GM23248 (cell line): ENCODE results near the gene NBPF14. TPM values are rescaled to one million over a fixed set of nuclear protein-coding genes. Genes with fewer than 3 reads are reported as not detected.
A peak's percentile ranks its signal among the peaks of the same experiment; 100 is the strongest.
"Not testable (repeated sequence)": the region's sequence is repeated elsewhere in the genome, so short reads cannot be mapped to it uniquely, and the experiment has no call there.

Experiments used
- DNase-seq: peaks from one replicate; pipeline ENCODE4 v3.0.0-alpha.2; 2015
- H2AFZ ChIP-seq: fragments of 200-600 bp; sonication (generic); 2 replicates; pipeline ENCODE4 v1.6.1; 2016; ENCODE audit warnings: antibody characterized with exemption
- H3F3A ChIP-seq: fragments of 200-600 bp; sonication (generic); 2 replicates; pipeline ENCODE4 v1.6.1; 2016; ENCODE audit warnings: mild to moderate bottlenecking, antibody characterized with exemption, mixed run types; ENCODE audit not compliant: insufficient read depth
- H3K27ac ChIP-seq: fragments of 200-600 bp; sonication (generic); 2 replicates; pipeline ENCODE4 v1.5.1; 2016; ENCODE audit warnings: mild to moderate bottlenecking
- H3K27me3 ChIP-seq: fragments of 200-600 bp; sonication (generic); replicated peaks from 2 replicates; pipeline ENCODE4 v1.6.1; 2016; ENCODE audit warnings: mild to moderate bottlenecking; ENCODE audit not compliant: insufficient read depth
- H3K36me3 ChIP-seq: fragments of 200-600 bp; sonication (generic); 2 replicates; pipeline ENCODE4 v1.6.1; 2016; ENCODE audit warnings: low read depth, mild to moderate bottlenecking
- H3K4me1 ChIP-seq: fragments of 200-600 bp; sonication (generic); 2 replicates; pipeline ENCODE4 v1.6.1; 2016; ENCODE audit warnings: mild to moderate bottlenecking; ENCODE audit not compliant: insufficient read depth
- H3K4me2 ChIP-seq: fragments of 200-600 bp; sonication (generic); one replicate; pipeline ENCODE4 v1.6.1; 2016; ENCODE audit warnings: mild to moderate bottlenecking; ENCODE audit not compliant: unreplicated experiment
- H3K4me3 ChIP-seq: fragments of 200-600 bp; sonication (generic); 2 replicates; pipeline ENCODE4 v1.5.1; 2016; ENCODE audit warnings: mild to moderate bottlenecking
- H3K79me2 ChIP-seq: fragments of 200-600 bp; sonication (generic); 2 replicates; pipeline ENCODE4 v1.6.1; 2016; ENCODE audit warnings: mild to moderate bottlenecking; ENCODE audit not compliant: insufficient read depth
- H3K9ac ChIP-seq: fragments of 200-600 bp; sonication (generic); 2 replicates; pipeline ENCODE4 v1.6.1; 2016; ENCODE audit warnings: mild to moderate bottlenecking
- H3K9me2 ChIP-seq: fragments of 200-600 bp; sonication (generic); 2 replicates; pipeline ENCODE4 v1.6.1; 2016; ENCODE audit warnings: mixed run types, mild to moderate bottlenecking, moderate library complexity; ENCODE audit not compliant: insufficient read depth
- H3K9me3 ChIP-seq: fragments of 200-600 bp; sonication (generic); one replicate; pipeline ENCODE4 v1.6.1; 2017; ENCODE audit warnings: low read depth
- H4K20me1 ChIP-seq: fragments of 200-600 bp; sonication (generic); 2 replicates; pipeline ENCODE4 v1.6.0; 2016; ENCODE audit not compliant: insufficient read depth
- WGBS, 2 experiments: methylation state at CpG; one replicate each; pipeline ENCODE4 v1.1.6; 2015 to 2017; ENCODE audit warnings: low lambda C conversion rate in 2 of 2, low coverage in 1 of 2; ENCODE audit errors: missing lambda C conversion rate in 2 of 2; 5-methylcytosine and 5-hydroxymethylcytosine counted together
- in situ Hi-C: fragments of 300-500 bp; cut with MboI; formaldehyde crosslinking; loops from 2 replicates; pipeline ENCODE4 v1.15.0; 2020
- polyA plus RNA-seq: library from polyadenylated mRNA; unstranded; fragments of >200 nt; fragmentation: Nextera tagmentation; extraction: Ambion mirVana; gene quantifications from 2 replicates; pipeline ENCODE4 v1.2.1, GENCODE V29; 2016
- total RNA-seq: library from RNA; depleted of rRNA; stranded (reverse); fragments of >200 nt; shearing (Covaris generic); gene quantifications from 2 replicates; pipeline ENCODE4 v1.2.3, GENCODE V29; 2014

Gene NBPF14
- total and polyA plus RNA-seq, 2 experiments from 2014 or later = 19.5 to 48.7 TPM

DNA sequence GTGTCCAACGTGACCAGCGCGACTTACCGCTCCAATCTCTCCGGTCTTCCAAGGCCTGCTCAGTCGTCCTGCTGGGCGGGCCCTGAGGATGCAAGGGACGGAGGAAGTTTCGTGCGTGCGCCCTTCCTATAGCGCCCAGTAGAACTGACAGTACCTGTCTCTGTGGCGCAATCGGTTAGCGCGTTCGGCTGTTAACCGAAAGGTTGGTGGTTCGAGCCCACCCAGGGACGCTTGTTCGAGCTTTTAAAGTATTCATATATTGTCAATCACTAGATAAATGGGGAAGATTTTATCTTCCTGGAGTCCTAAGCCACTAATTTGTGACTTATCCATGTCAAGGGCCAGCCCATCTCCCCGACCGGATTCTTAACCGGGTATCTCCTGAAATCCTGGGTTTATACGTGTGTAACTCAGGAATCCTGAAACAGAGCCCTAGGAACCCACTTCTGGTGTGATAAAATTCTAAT lies 66.7 kb downstream of the NBPF14 start:
- H3K9me2 ChIP-seq, H2AFZ ChIP-seq, H3K36me3 ChIP-seq, H3K9me3 ChIP-seq, H3K79me2 ChIP-seq, H3K4me1 ChIP-seq, H3K27me3 ChIP-seq, H4K20me1 ChIP-seq, H3F3A ChIP-seq: not testable (repeated sequence)
- 1 to 2% methylated on average over 12 to 25 of the region's 25 CpGs for WGBS, 2 experiments
- H3K4me3 ChIP-seq = peak overlapping the region; percentile 57
- peak overlapping the region; percentile 13 for H3K27ac ChIP-seq
- peak; percentile 64 for DNase-seq
- peak overlapping the region; percentile 47 for H3K4me2 ChIP-seq
- peak overlapping the region; percentile 9; the same call in 1 of the 2 replicates for H3K9ac ChIP-seq
- in situ Hi-C loops = loop anchor here (25.0 kb wide), 1 partner anchor 167 kb away; no protein-coding TSS in a partner anchor

GRCh38 chr1:148528591-148528990 lies 67.2 kb downstream of the NBPF14 start:
- H3K4me2 ChIP-seq, H4K20me1 ChIP-seq, H3K27me3 ChIP-seq, H3K36me3 ChIP-seq, H3K27ac ChIP-seq, H3K9me2 ChIP-seq, H3K9me3 ChIP-seq, DNase-seq, H3K79me2 ChIP-seq, H3K4me1 ChIP-seq, H2AFZ ChIP-seq, H3F3A ChIP-seq: not testable (repeated sequence)
- Histone ChIP-seq H3K4me3 (peak overlapping the region; percentile 57), H3K9ac (peak overlapping the region; percentile 9; the same call in 1 of the 2 replicates)
- 0 to 2% methylated on average over 2 to 5 of the region's 24 CpGs for WGBS, 2 experiments
- in situ Hi-C loops = loop anchor here (25.0 kb wide), 1 partner anchor 166 kb away; no protein-coding TSS in a partner anchor

DNA sequence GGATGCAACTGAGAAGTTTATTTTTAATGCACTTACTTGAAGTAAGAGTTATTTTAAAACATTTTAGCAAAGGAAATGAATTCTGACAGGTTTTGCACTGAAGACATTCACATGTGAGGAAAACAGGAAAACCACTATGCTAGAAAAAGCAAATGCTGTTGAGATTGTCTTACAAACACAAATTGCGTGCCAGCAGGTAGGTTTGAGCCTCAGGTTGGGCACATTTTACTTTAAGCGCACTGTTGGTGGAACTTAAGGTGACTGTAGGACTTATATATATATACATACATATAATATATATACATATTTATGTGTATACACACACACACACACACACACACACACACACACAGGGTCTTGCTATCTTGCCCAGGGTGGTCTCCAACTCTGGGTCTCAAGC lies 69.2 kb downstream of the NBPF14 start:
- DNase-seq, H3K27me3 ChIP-seq, H2AFZ ChIP-seq, H3F3A ChIP-seq, H3K9ac ChIP-seq, H3K36me3 ChIP-seq, H4K20me1 ChIP-seq, H3K4me1 ChIP-seq, H3K4me3 ChIP-seq, H3K9me3 ChIP-seq, H3K9me2 ChIP-seq, H3K4me2 ChIP-seq, H3K79me2 ChIP-seq, H3K27ac ChIP-seq: not testable (repeated sequence)
- WGBS, 2 experiments = 100% methylated on average over 1 to 2 of the region's 2 CpGs
- in situ Hi-C loops = loop anchor here (25.0 kb wide), 1 partner anchor 164 kb away; no protein-coding TSS in a partner anchor

DNA sequence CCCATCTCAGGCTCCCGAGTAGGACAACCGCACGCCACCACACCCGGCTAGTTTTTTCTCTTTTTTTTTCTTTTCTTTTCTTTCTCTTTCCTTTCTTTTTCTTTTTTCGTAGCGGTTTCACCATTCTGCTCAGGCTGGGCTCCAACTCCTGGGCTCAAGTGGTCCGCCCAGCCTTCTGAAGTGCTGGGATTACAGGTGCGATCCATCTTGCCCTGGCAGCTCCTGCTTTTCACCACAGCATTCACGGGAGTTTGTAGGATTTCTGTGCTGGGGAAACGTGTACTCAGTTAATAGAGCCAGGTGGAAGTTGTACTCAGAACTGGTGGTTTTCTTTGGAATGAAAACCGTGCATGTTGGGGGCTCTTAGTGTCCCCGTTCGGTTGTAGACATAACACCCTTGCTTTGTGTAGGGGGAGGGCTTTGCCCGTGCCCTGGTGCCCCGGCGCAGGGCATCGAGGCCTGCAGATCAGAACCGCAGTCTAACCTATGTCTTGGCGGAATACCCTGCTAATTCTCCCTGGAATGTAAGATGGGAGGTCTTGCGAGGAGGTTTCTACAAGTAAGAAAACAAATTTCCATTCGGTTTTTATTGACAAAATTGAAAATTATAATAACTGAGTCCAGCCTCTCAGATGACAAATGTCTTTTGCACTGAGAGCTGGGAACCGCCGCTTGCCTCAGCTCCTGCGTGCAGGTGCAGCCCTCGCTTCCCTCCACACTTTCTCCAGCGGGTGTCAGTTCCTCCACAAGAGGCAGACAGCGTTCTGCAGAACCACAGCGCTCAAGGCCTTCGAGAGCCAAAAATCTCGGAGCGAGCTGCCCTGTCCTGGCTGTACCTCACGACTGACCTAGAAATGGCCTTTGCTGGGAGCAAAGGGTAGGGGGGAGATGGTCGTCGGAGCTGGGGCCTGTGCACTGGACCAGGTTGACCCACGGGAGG lies 72.3 kb downstream of the NBPF14 start:
- H3K4me2 ChIP-seq, H2AFZ ChIP-seq, H3F3A ChIP-seq, H3K27ac ChIP-seq, H3K79me2 ChIP-seq, in situ Hi-C loops, H3K36me3 ChIP-seq, DNase-seq, H3K27me3 ChIP-seq, H3K9me2 ChIP-seq, H3K4me1 ChIP-seq, H4K20me1 ChIP-seq, H3K9me3 ChIP-seq: not testable (repeated sequence)
- 61 to 81% methylated on average over 9 to 22 of the region's 35 CpGs for WGBS, 2 experiments
- Histone ChIP-seq H3K9ac (peak overlapping the region; percentile 54; the same call in 1 of the 2 replicates), H3K4me3 (peak overlapping the region; percentile 59; the same call in 1 of the 2 replicates)

- Histone ChIP-seq H3K9ac (peak overlapping the region; percentile 54), H3K4me2 (peak overlapping the region; percentile 46), H2AFZ (0 out of 2 replicates have a peak overlapping the region, but pooled peaks have one; percentile 30), H3K4me3 (peak overlapping the region; percentile 59), H3K27ac (peak overlapping the region; percentile 52; the same call in 1 of the 2 replicates)
- H3F3A ChIP-seq, H3K79me2 ChIP-seq, H3K9me2 ChIP-seq, H4K20me1 ChIP-seq, H3K36me3 ChIP-seq, H3K9me3 ChIP-seq, H3K27me3 ChIP-seq, in situ Hi-C loops, H3K4me1 ChIP-seq: not testable (repeated sequence)
- WGBS, 2 experiments = 0% methylated on average over 26 to 29 of the region's 30 CpGs
- DNase-seq = peak; percentile 94
These were observed 73.1 kb downstream of the NBPF14 start for GRCh38 chr1:148522561-148523204.

DNA sequence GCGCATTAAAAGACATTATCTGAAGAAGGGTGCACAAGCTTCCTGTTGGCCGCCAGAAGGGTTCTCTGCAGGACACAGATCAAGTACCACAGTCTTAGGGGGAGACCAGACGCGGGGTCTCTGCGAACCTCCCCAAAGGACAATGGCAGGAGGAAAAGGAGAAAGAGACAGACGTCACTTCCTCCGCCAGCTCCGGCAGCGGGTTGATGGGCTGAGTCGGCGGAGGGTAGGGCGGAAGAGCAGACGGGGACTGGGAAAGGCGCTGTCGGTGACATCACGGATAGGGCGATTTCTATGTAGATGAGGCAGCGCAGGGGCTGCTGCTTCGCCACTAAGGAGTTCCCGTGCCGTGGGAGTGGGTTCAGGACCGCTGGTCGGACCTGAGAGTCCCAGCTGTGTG lies 73.7 kb downstream of the NBPF14 start:
- H3K27ac ChIP-seq = peak overlapping the region; percentile 67
- H3K9me2 ChIP-seq, H3K36me3 ChIP-seq, H3K9me3 ChIP-seq, H3F3A ChIP-seq, H4K20me1 ChIP-seq, H3K27me3 ChIP-seq, H3K4me1 ChIP-seq, in situ Hi-C loops, H3K79me2 ChIP-seq: not testable (repeated sequence)
- 3% methylated on average over 19 to 20 of the region's 23 CpGs for WGBS, 2 experiments
- DNase-seq = peak; percentile 89
- H3K9ac ChIP-seq = peak overlapping the region; percentile 57
- H3K4me3 ChIP-seq = peak overlapping the region; percentile 65
- peak overlapping the region; percentile 67 for H3K4me2 ChIP-seq
- peak overlapping the region; percentile 85 for H2AFZ ChIP-seq

GRCh38 chr1:148514310-148514709 lies 81.5 kb downstream of the NBPF14 start:
- in situ Hi-C loops, H3K9ac ChIP-seq, H3K27me3 ChIP-seq, H3K4me1 ChIP-seq, H3K4me3 ChIP-seq, H3K79me2 ChIP-seq, DNase-seq, H3F3A ChIP-seq, H4K20me1 ChIP-seq, H3K9me2 ChIP-seq, H3K9me3 ChIP-seq, H3K27ac ChIP-seq, H2AFZ ChIP-seq, H3K36me3 ChIP-seq, H3K4me2 ChIP-seq: not testable (repeated sequence)
- no CpG with 5 or more reads among the region's 3 CpGs for WGBS, 2 experiments
